Measurements from ENCODE around the gene ARID5B. TPM values are rescaled to one million over a fixed set of nuclear protein-coding genes. Genes with fewer than 3 reads are reported as not detected.

The ARID5B gene
- total and polyA plus RNA-seq, 2 donors (not counting 1 experiment from before 2014, with no cell fraction given) = 22.4 to 237 TPM

DNA sequence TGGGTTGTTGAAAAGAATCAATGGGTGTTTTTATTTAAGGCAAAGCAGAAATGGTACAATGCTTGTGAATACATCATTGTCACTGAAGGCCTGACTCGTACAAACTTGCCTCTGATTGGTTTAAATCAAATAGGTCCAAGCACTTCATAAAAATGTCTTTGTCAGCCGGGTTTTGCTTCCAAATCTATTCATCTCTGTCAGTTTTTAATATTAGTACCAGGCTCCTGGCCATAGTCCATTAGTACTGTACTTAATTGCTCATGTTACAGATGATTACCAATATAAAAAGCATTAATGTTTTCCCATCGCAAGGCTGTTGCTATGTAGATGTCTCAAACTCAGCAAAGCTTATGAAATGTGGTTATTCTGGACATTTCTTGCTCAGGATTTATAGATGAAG lies 171.9 kb downstream of the ARID5B start:
- H3K9me3 Mint-ChIP-seq (ENCODE audit: insufficient read depth) = no peaks in the 10 kb centered on the region
- no peak for ATAC-seq (ENCODE audit: low read depth)
- Histone ChIP-seq H3K4me2 (replicated peaks; ENCODE audit: low read depth, low read length, poor library complexity, severe bottlenecking) (no peak overlapping the region), H3K9me3 (ENCODE audit: control extremely low read depth in 1 of 3, control insufficient read depth in 2 of 3, insufficient read depth in 1 of 3, low read length in 2 of 3) (peaks cover 0 to 1% (median 0%) of the 10 kb centered on the region in 3 donors), H3K79me2 (ENCODE audit: control insufficient read depth, insufficient read depth, low read length) (peaks cover 54% of the 10 kb centered on the region), H3K4me1 (ENCODE audit: control insufficient read depth in 2 of 2, insufficient read depth in 2 of 2, low read length in 2 of 2) (peaks cover 16 to 26% of the 10 kb centered on the region in 2 donors), H3K9ac (ENCODE audit: low read length) (no peak overlapping the region), H4K20me1 (ENCODE audit: control insufficient read depth, insufficient read depth, low read length, poor library complexity, severe bottlenecking) (no peaks in the 10 kb centered on the region), H3K27ac (ENCODE audit: low read length in 2 of 2) (peak overlapping the region in 1 of 2 donors; percentile 42), H3K4me3 (ENCODE audit: control extremely low read depth in 1 of 5, extremely low read depth in 1 of 5, insufficient read depth in 1 of 5, low read depth in 2 of 5, low read length in 4 of 5) (no peak overlapping the region), H3K27me3 (replicated peaks in 1 of 4; ENCODE audit: control extremely low read depth in 1 of 4, control insufficient read depth in 3 of 4, insufficient read depth in 4 of 4, low read length in 3 of 4) (no peaks in the 10 kb centered on the region), H2AFZ (ENCODE audit: insufficient read depth, low read depth, low read length, poor library complexity, severe bottlenecking) (no peak overlapping the region), H3K36me3 (replicated peaks in 1 of 2; ENCODE audit: control extremely low read depth in 1 of 2, control insufficient read depth in 1 of 2, extremely low read depth in 1 of 2, insufficient read depth in 2 of 2, low read length in 1 of 2) (peaks cover 5 to 84% of the 10 kb centered on the region in 2 experiments)
- H3K27me3 Mint-ChIP-seq = no peaks in the 10 kb centered on the region
- no peak for DNase-seq
- ChIA-PET CTCF (interaction anchor here (2.4 kb wide), 1 partner anchor 34 kb away, joined by 10 read pairs; no protein-coding TSS in a partner anchor), POLR2A (no interaction called here)
- no peak overlapping the region for H3K4me3 Mint-ChIP-seq
- TF ChIP-seq EZH2 (IDR thresholded peaks at IDR 0.05; ENCODE audit: borderline replicate concordance, insufficient read depth, low read depth, low read length, poor library complexity, severe bottlenecking) = no peak
- TF ChIP-seq, protein P1, sequence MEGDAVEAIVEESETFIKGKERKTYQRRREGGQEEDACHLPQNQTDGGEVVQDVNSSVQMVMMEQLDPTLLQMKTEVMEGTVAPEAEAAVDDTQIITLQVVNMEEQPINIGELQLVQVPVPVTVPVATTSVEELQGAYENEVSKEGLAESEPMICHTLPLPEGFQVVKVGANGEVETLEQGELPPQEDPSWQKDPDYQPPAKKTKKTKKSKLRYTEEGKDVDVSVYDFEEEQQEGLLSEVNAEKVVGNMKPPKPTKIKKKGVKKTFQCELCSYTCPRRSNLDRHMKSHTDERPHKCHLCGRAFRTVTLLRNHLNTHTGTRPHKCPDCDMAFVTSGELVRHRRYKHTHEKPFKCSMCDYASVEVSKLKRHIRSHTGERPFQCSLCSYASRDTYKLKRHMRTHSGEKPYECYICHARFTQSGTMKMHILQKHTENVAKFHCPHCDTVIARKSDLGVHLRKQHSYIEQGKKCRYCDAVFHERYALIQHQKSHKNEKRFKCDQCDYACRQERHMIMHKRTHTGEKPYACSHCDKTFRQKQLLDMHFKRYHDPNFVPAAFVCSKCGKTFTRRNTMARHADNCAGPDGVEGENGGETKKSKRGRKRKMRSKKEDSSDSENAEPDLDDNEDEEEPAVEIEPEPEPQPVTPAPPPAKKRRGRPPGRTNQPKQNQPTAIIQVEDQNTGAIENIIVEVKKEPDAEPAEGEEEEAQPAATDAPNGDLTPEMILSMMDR (IDR thresholded peaks at IDR 0.05) = no peak
- peak overlapping the region; percentile 23 for H3K27ac Mint-ChIP-seq
- intact Hi-C loops (cut with micrococcal nuclease) = loop anchor here (2.0 kb wide), 1 partner anchor 15 kb away; no protein-coding TSS in a partner anchor
- peaks cover 69% of the 10 kb centered on the region for H3K4me1 Mint-ChIP-seq
- WGBS (ENCODE audit: insufficient coverage) = 83% methylated on average over 1 of the region's 3 CpGs

DNA sequence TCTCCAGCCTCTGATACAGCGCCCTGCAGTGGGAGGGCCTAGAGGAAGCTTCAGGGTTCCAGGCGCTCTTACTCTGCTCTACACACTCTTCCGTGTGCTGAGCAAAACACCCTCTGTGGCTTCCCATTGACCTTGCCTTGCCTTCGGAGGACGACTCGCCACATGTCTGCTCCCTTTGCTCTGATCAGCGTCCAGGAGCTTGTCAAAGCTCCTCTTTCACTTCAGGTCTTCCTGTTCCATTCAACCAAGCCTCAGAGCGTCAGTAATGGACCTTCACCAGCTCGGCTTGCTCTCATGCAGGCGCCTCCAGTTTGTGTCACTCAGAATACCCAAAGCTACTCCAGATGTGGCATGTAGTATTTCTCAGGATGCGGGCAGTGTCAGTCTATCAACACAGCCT lies 173.9 kb downstream of the ARID5B start:
- peak overlapping the region; percentile 16 for H3K27ac Mint-ChIP-seq
- H3K4me3 Mint-ChIP-seq = no peak overlapping the region
- H3K9me3 Mint-ChIP-seq (ENCODE audit: insufficient read depth) = no peaks in the 10 kb centered on the region
- H3K4me2 ChIP-seq (replicated peaks; ENCODE audit: low read depth, low read length, poor library complexity, severe bottlenecking) = no peak overlapping the region
- H3K4me1 Mint-ChIP-seq = peaks cover 73% of the 10 kb centered on the region
- ATAC-seq (ENCODE audit: low read depth) = no peak
- peaks cover 3 to 77% of the 10 kb centered on the region in 2 experiments for H3K36me3 ChIP-seq (replicated peaks in 1 of 2; ENCODE audit: control extremely low read depth in 1 of 2, control insufficient read depth in 1 of 2, extremely low read depth in 1 of 2, insufficient read depth in 2 of 2, low read length in 1 of 2)
- CTCF ChIA-PET = interaction anchor here (1.2 to 2.4 kb wide), 2 partner anchors 36 to 179 kb away, joined by 3 to 10 read pairs; no protein-coding TSS in a partner anchor
- no peaks in the 10 kb centered on the region for H3K27me3 Mint-ChIP-seq
- H3K4me3 ChIP-seq (ENCODE audit: control extremely low read depth in 1 of 5, extremely low read depth in 1 of 5, insufficient read depth in 1 of 5, low read depth in 2 of 5, low read length in 4 of 5) = no peak overlapping the region
- H3K79me2 ChIP-seq (ENCODE audit: control insufficient read depth, insufficient read depth, low read length) = peaks cover 55% of the 10 kb centered on the region
- no peak overlapping the region for H2AFZ ChIP-seq (ENCODE audit: insufficient read depth, low read depth, low read length, poor library complexity, severe bottlenecking)
- 90% methylated on average over 9 of the region's 11 CpGs for WGBS (ENCODE audit: insufficient coverage)
- peaks cover 0 to 4% (median 1%) of the 10 kb centered on the region in 3 donors for H3K9me3 ChIP-seq (ENCODE audit: control extremely low read depth in 1 of 3, control insufficient read depth in 2 of 3, insufficient read depth in 1 of 3, low read length in 2 of 3)
- intact Hi-C loops (cut with micrococcal nuclease) = no loop called here
- DNase-seq = no peak
- H3K9ac ChIP-seq (ENCODE audit: low read length) = no peak overlapping the region
- no peak overlapping the region for H3K27ac ChIP-seq (ENCODE audit: low read length in 2 of 2)
- POLR2A ChIA-PET = interaction anchor here (0.6 kb wide), 1 partner anchor 137 kb away, joined by 3 read pairs; no protein-coding TSS in a partner anchor
- H4K20me1 ChIP-seq (ENCODE audit: control insufficient read depth, insufficient read depth, low read length, poor library complexity, severe bottlenecking) = no peaks in the 10 kb centered on the region
- no peaks in the 10 kb centered on the region for H3K27me3 ChIP-seq (replicated peaks in 1 of 4; ENCODE audit: control extremely low read depth in 1 of 4, control insufficient read depth in 3 of 4, insufficient read depth in 4 of 4, low read length in 3 of 4)
- TF ChIP-seq EZH2 (IDR thresholded peaks at IDR 0.05; ENCODE audit: borderline replicate concordance, insufficient read depth, low read depth, low read length, poor library complexity, severe bottlenecking) = no peak
- TF ChIP-seq, protein P1 (IDR thresholded peaks at IDR 0.05) = no peak
- peaks cover 36 to 37% of the 10 kb centered on the region in 2 donors for H3K4me1 ChIP-seq (ENCODE audit: control insufficient read depth in 2 of 2, insufficient read depth in 2 of 2, low read length in 2 of 2)

Data from B cell (primary cell).